Measurements from ENCODE around the gene THOC5.
A peak's percentile ranks its signal among the peaks of the same experiment; 100 is the strongest.

- TF ChIP-seq CTCF (conservative IDR thresholded peaks at IDR 0.05; ENCODE audit: low read depth, low read length) (peak; percentile 74), CHD1 (IDR thresholded peaks at IDR 0.05; ENCODE audit: low read depth, low read length) (no peak), RFX5 (IDR thresholded peaks at IDR 0.05; ENCODE audit: low read depth, low read length) (no peak), POLR2A (IDR thresholded peaks at IDR 0.05; ENCODE audit: low read depth, low read length) (no peak), RCOR1 (IDR thresholded peaks at IDR 0.05; ENCODE audit: insufficient replicate concordance, low read length) (no peak), BHLHE40 (IDR thresholded peaks at IDR 0.05; ENCODE audit: low read depth, low read length) (no peak), SMC3 (IDR thresholded peaks at IDR 0.05; ENCODE audit: low read depth, low read length) (no peak), RAD21 (IDR thresholded peaks at IDR 0.05; ENCODE audit: low read length) (peak; percentile 49), FOS (IDR thresholded peaks at IDR 0.05; ENCODE audit: low read depth, low read length) (no peak), MAZ (IDR thresholded peaks at IDR 0.05; ENCODE audit: borderline replicate concordance, low read depth, low read length) (no peak), NFE2L2 (IDR thresholded peaks at IDR 0.05; ENCODE audit: low read depth, low read length) (no peak)
- TF ChIP-seq, protein P1, sequence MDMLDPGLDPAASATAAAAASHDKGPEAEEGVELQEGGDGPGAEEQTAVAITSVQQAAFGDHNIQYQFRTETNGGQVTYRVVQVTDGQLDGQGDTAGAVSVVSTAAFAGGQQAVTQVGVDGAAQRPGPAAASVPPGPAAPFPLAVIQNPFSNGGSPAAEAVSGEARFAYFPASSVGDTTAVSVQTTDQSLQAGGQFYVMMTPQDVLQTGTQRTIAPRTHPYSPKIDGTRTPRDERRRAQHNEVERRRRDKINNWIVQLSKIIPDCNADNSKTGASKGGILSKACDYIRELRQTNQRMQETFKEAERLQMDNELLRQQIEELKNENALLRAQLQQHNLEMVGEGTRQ (IDR thresholded peaks at IDR 0.05; ENCODE audit: low read depth, low read length) = no peak
- TF ChIP-seq, protein P2, sequence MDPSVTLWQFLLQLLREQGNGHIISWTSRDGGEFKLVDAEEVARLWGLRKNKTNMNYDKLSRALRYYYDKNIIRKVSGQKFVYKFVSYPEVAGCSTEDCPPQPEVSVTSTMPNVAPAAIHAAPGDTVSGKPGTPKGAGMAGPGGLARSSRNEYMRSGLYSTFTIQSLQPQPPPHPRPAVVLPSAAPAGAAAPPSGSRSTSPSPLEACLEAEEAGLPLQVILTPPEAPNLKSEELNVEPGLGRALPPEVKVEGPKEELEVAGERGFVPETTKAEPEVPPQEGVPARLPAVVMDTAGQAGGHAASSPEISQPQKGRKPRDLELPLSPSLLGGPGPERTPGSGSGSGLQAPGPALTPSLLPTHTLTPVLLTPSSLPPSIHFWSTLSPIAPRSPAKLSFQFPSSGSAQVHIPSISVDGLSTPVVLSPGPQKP (IDR thresholded peaks at IDR 0.05; ENCODE audit: borderline replicate concordance, low read depth, low read length) = no peak
These were observed 83.2 kb downstream of the THOC5 start for GRCh38 chr22:29470159-29470855.
